ENCODE results near the gene AKNA.

AKNA gene

GRCh38 chr9:114416906-114417305, 29.1 kb upstream of the AKNA start:
- no peak for DNase-seq (ENCODE audit: low spot score)

- DNase-seq (ENCODE audit: low spot score), result no peak
Measured at GRCh38 chr9:114416290-114416689, 28.5 kb upstream of the AKNA start.

- DNase-seq (ENCODE audit: low spot score), result no peak
Measured at GRCh38 chr9:114414346-114414745, 26.6 kb upstream of the AKNA start.

GRCh38 chr9:114413861-114414301, 26.1 kb upstream of the AKNA start:
- DNase-seq (ENCODE audit: low spot score), result peak; percentile 65

GRCh38 chr9:114412048-114412683, 24.4 kb upstream of the AKNA start:
- DNase-seq (ENCODE audit: low spot score), result no peak

- DNase-seq (ENCODE audit: low spot score), result no peak
Measured at GRCh38 chr9:114411452-114411851, 23.7 kb upstream of the AKNA start.

- DNase-seq (ENCODE audit: low spot score), result no peak
Measured at GRCh38 chr9:114410910-114411309, 23.1 kb upstream of the AKNA start.

GRCh38 chr9:114409842-114410241, 22.1 kb upstream of the AKNA start:
- DNase-seq (ENCODE audit: low spot score), result no peak

- DNase-seq (ENCODE audit: low spot score), result peak; percentile 52
Measured at GRCh38 chr9:114409103-114409780, 21.5 kb upstream of the AKNA start.

GRCh38 chr9:114408645-114409044, 20.9 kb upstream of the AKNA start:
- DNase-seq (ENCODE audit: low spot score), result no peak

- DNase-seq (ENCODE audit: low spot score), result no peak
Measured at GRCh38 chr9:114407889-114408288, 20.1 kb upstream of the AKNA start.

- DNase-seq (ENCODE audit: low spot score), result no peak
Measured at GRCh38 chr9:114406441-114406840, 18.7 kb upstream of the AKNA start.

GRCh38 chr9:114405294-114406034, 17.7 kb upstream of the AKNA start:
- peak; percentile 89 for DNase-seq (ENCODE audit: low spot score)

GRCh38 chr9:114404531-114404930, 16.7 kb upstream of the AKNA start:
- DNase-seq (ENCODE audit: low spot score), result no peak

- DNase-seq (ENCODE audit: low spot score), result no peak
Measured at GRCh38 chr9:114403153-114403756, 15.5 kb upstream of the AKNA start.

GRCh38 chr9:114401344-114401743, 13.6 kb upstream of the AKNA start:
- no peak for DNase-seq (ENCODE audit: low spot score)

GRCh38 chr9:114400772-114401171, 13.0 kb upstream of the AKNA start:
- no peak for DNase-seq (ENCODE audit: low spot score)

GRCh38 chr9:114400219-114400618, 12.4 kb upstream of the AKNA start:
- DNase-seq (ENCODE audit: low spot score), result no peak

- no peak for DNase-seq (ENCODE audit: low spot score)
Measured at GRCh38 chr9:114399381-114399780, 11.6 kb upstream of the AKNA start.

- DNase-seq (ENCODE audit: low spot score), result peak; percentile 98
Measured at GRCh38 chr9:114397848-114398605, 10.2 kb upstream of the AKNA start.

GRCh38 chr9:114397219-114397847, 9.6 kb upstream of the AKNA start:
- DNase-seq (ENCODE audit: low spot score), result no peak

Measured in AG08395 (cell line).